ENCODE measurements around the gene ANXA6. TPM values are rescaled to one million over a fixed set of nuclear protein-coding genes. Genes with fewer than 3 reads are reported as not detected.

The ANXA6 gene
- total and polyA plus RNA-seq, 9 of the 15 experiments (the other 6 are each of a cell fraction or from before 2014, with no cell fraction given): 0.70 to 13.2 (median 8.3) TPM

DNA sequence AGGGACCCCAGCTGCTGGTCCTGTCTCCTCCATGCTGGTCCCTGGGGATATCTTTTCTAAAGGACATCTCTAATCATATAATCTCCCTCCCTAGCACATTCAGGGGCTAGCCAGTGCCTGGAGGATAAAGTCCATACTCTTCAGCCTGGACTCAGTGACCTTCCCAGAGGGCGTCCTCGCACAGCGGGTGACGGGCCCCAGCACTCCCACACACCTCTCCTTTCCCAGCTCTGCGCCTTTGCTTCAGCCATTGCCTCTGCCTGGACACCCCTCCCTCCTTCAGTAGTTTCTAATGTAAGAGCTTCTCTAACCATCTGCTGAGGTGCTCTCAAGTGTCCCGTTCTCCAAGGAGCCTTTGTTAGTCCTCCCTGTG, 61.6 kb downstream of the ANXA6 start (continued):
- TF ChIP-seq, protein P1, sequence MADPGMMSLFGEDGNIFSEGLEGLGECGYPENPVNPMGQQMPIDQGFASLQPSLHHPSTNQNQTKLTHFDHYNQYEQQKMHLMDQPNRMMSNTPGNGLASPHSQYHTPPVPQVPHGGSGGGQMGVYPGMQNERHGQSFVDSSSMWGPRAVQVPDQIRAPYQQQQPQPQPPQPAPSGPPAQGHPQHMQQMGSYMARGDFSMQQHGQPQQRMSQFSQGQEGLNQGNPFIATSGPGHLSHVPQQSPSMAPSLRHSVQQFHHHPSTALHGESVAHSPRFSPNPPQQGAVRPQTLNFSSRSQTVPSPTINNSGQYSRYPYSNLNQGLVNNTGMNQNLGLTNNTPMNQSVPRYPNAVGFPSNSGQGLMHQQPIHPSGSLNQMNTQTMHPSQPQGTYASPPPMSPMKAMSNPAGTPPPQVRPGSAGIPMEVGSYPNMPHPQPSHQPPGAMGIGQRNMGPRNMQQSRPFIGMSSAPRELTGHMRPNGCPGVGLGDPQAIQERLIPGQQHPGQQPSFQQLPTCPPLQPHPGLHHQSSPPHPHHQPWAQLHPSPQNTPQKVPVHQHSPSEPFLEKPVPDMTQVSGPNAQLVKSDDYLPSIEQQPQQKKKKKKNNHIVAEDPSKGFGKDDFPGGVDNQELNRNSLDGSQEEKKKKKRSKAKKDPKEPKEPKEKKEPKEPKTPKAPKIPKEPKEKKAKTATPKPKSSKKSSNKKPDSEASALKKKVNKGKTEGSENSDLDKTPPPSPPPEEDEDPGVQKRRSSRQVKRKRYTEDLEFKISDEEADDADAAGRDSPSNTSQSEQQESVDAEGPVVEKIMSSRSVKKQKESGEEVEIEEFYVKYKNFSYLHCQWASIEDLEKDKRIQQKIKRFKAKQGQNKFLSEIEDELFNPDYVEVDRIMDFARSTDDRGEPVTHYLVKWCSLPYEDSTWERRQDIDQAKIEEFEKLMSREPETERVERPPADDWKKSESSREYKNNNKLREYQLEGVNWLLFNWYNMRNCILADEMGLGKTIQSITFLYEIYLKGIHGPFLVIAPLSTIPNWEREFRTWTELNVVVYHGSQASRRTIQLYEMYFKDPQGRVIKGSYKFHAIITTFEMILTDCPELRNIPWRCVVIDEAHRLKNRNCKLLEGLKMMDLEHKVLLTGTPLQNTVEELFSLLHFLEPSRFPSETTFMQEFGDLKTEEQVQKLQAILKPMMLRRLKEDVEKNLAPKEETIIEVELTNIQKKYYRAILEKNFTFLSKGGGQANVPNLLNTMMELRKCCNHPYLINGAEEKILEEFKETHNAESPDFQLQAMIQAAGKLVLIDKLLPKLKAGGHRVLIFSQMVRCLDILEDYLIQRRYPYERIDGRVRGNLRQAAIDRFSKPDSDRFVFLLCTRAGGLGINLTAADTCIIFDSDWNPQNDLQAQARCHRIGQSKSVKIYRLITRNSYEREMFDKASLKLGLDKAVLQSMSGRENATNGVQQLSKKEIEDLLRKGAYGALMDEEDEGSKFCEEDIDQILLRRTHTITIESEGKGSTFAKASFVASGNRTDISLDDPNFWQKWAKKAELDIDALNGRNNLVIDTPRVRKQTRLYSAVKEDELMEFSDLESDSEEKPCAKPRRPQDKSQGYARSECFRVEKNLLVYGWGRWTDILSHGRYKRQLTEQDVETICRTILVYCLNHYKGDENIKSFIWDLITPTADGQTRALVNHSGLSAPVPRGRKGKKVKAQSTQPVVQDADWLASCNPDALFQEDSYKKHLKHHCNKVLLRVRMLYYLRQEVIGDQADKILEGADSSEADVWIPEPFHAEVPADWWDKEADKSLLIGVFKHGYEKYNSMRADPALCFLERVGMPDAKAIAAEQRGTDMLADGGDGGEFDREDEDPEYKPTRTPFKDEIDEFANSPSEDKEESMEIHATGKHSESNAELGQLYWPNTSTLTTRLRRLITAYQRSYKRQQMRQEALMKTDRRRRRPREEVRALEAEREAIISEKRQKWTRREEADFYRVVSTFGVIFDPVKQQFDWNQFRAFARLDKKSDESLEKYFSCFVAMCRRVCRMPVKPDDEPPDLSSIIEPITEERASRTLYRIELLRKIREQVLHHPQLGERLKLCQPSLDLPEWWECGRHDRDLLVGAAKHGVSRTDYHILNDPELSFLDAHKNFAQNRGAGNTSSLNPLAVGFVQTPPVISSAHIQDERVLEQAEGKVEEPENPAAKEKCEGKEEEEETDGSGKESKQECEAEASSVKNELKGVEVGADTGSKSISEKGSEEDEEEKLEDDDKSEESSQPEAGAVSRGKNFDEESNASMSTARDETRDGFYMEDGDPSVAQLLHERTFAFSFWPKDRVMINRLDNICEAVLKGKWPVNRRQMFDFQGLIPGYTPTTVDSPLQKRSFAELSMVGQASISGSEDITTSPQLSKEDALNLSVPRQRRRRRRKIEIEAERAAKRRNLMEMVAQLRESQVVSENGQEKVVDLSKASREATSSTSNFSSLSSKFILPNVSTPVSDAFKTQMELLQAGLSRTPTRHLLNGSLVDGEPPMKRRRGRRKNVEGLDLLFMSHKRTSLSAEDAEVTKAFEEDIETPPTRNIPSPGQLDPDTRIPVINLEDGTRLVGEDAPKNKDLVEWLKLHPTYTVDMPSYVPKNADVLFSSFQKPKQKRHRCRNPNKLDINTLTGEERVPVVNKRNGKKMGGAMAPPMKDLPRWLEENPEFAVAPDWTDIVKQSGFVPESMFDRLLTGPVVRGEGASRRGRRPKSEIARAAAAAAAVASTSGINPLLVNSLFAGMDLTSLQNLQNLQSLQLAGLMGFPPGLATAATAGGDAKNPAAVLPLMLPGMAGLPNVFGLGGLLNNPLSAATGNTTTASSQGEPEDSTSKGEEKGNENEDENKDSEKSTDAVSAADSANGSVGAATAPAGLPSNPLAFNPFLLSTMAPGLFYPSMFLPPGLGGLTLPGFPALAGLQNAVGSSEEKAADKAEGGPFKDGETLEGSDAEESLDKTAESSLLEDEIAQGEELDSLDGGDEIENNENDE (IDR thresholded peaks at IDR 0.05; ENCODE audit: low read depth, low read length): no peak
- TF ChIP-seq ESRRA (IDR thresholded peaks at IDR 0.05; ENCODE audit: borderline replicate concordance, low read depth): peak; percentile 80
- TF ChIP-seq EGR1 (conservative IDR thresholded peaks at IDR 0.05): 0 out of 2 replicates have a peak, but pooled peaks have one; percentile 13
- TF ChIP-seq RCOR1 (IDR thresholded peaks at IDR 0.05; ENCODE audit: borderline replicate concordance in 1 of 2, low read depth in 2 of 2, low read length in 2 of 2): peak in 1 of 2 experiments; percentile 29; a peak in 1 of 4 replicates
- no peak for TF ChIP-seq NONO (IDR thresholded peaks at IDR 0.05; ENCODE audit: low read depth in 2 of 2, low read length in 1 of 2)
